ENCODE measurements around the gene SELE.

GRCh38 chr1:169692756-169693460 lies 41.0 kb downstream of the SELE start:
- TF ChIP-seq POLR2A (IDR thresholded peaks at IDR 0.05) (no peak), CTCF (IDR thresholded peaks at IDR 0.05) (no peak)
